Progenitor cell of endocrine pancreas (in vitro differentiated cells): Measurements from ENCODE around the gene HES3. TPM values are rescaled to one million over a fixed set of nuclear protein-coding genes. Genes with fewer than 3 reads are reported as not detected.

ENCODE experiments used
- DNase-seq: peaks from one replicate; pipeline ENCODE4 v3.0.0; 2021; ENCODE audit warnings: low spot score; ENCODE audit not compliant: unreplicated experiment
- H3K27ac Mint-ChIP-seq: 2 replicates; pipeline ENCODE4 v1.8.0; 2021; ENCODE audit warnings: mild to moderate bottlenecking, moderate library complexity, mixed read lengths
- H3K27me3 Mint-ChIP-seq: 2 replicates; pipeline ENCODE4 v1.8.0; 2021; ENCODE audit warnings: mixed read lengths
- H3K36me3 Mint-ChIP-seq: 2 replicates; pipeline ENCODE4 v1.8.0; 2022; ENCODE audit warnings: mixed read lengths; ENCODE audit not compliant: insufficient read depth
- H3K4me1 Mint-ChIP-seq: 2 replicates; pipeline ENCODE4 v1.8.0; 2021; ENCODE audit warnings: low read depth, mixed read lengths
- H3K4me3 Mint-ChIP-seq: 2 replicates; pipeline ENCODE4 v1.8.0; 2021; ENCODE audit warnings: low read depth, mild to moderate bottlenecking, moderate library complexity, mixed read lengths
- H3K9me3 Mint-ChIP-seq: 2 replicates; pipeline ENCODE4 v1.8.0; 2021; ENCODE audit warnings: low read depth, mixed read lengths
- CTCF ChIP-seq: fragments of 200-600 bp; sonication (generic); IDR thresholded peaks from one replicate; pipeline ENCODE4 v1.5.0; 2021; ENCODE audit warnings: antibody characterized with exemption, mild to moderate bottlenecking; ENCODE audit not compliant: unreplicated experiment
- total RNA-seq: library from RNA; stranded (reverse); gene quantifications from 2 replicates; pipeline ENCODE4 v1.2.1, GENCODE V29; 2021

The HES3 gene
- total RNA-seq, 1 donor from 2014 or later: not detected

GRCh38 chr1:6245086-6245868, 1.3 kb downstream of the HES3 start:
- no peaks in the 10 kb centered on the region for H3K9me3 Mint-ChIP-seq
- peaks cover 9% of the 10 kb centered on the region for H3K4me1 Mint-ChIP-seq
- no peaks in the 10 kb centered on the region for H3K36me3 Mint-ChIP-seq
- no peak overlapping the region for H3K27ac Mint-ChIP-seq
- no peak overlapping the region for H3K4me3 Mint-ChIP-seq
- peak; percentile 85 for DNase-seq
- TF ChIP-seq CTCF: peak; percentile 83
- peaks cover 65% of the 10 kb centered on the region for H3K27me3 Mint-ChIP-seq

GRCh38 chr1:6245869-6246496, 2.0 kb downstream of the HES3 start:
- no peak for TF ChIP-seq CTCF
- no peaks in the 10 kb centered on the region for H3K36me3 Mint-ChIP-seq
- peaks cover 66% of the 10 kb centered on the region for H3K27me3 Mint-ChIP-seq
- peaks cover 8% of the 10 kb centered on the region for H3K4me1 Mint-ChIP-seq
- H3K9me3 Mint-ChIP-seq: no peaks in the 10 kb centered on the region
- no peak overlapping the region for H3K4me3 Mint-ChIP-seq
- no peak overlapping the region for H3K27ac Mint-ChIP-seq
- no peak for DNase-seq

DNA sequence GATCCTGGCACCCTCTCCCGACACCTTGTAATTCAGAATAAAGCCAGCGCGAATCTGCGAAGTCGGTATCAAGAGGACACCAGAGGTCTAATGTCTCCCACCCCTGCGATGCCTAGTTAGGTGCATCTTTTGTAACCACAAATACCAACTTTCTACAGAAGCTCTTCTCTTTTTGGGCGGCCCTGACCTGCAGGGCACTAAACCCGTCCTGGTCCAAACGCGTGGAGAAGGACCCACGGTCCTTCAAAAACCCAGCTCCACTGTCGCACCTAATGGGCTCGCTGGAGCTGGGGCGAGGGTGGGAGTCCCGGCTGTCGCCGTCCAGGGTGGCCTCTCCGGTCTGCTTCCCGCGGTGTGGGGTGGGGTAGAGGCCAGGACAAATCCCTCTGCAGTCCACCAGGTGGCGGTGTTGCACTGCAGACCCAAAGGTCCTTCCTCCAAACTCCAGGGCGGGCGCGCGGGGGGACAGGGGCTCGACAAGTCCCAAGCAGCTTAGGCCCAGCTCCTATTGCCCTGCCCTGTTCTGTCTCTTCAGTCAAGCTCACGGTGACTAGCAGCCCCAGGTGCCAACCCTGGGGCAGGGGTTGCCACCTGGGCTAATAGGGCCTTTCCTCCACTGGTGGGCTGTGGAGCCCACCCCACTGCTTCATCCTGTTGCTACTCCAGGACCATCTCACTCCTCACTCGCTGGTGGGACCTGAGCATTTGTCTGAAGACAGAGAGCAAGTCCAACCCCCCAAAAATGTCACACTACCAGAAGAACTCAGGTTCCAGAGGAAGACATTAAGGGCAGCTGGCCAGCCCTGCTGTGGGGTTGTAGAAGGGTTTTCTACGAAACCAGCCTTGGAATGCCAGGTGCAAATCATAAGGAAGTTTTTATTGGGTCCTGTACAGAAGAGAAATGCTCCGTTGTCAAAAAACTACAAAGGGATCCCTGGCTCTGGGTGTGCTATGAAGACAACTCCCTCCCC, 2.8 kb downstream of the HES3 start:
- TF ChIP-seq CTCF: peak; percentile 95
- H3K36me3 Mint-ChIP-seq: no peaks in the 10 kb centered on the region
- peaks cover 65% of the 10 kb centered on the region for H3K27me3 Mint-ChIP-seq
- peaks cover 2% of the 10 kb centered on the region for H3K4me1 Mint-ChIP-seq
- H3K9me3 Mint-ChIP-seq: no peaks in the 10 kb centered on the region
- peak overlapping the region; percentile 92 for H3K27ac Mint-ChIP-seq
- peak overlapping the region; percentile 14 for H3K4me3 Mint-ChIP-seq
- DNase-seq: peak; percentile 85

DNA sequence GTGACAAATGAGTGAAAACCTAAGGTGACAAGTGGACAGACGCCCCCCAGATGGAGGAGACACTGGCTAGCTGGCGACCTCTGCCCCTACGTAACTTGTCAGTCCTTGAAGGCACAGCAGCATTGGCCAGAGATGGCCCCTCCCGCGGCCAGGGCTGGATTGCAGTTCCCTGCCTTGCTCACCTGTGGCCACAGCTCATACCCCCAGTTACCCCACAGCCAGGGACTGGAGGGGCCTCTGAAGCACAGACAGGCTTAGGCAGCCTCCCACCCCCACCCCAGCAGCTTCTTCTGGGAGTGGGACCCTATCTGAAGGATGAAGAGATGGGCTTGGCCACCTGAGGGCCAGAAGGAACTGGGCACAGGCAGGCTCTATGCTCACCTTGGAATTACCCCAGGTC, 3.7 kb downstream of the HES3 start:
- TF ChIP-seq CTCF: no peak
- H3K36me3 Mint-ChIP-seq: no peaks in the 10 kb centered on the region
- peaks cover 2% of the 10 kb centered on the region for H3K4me1 Mint-ChIP-seq
- no peak overlapping the region for H3K27ac Mint-ChIP-seq
- peaks cover 71% of the 10 kb centered on the region for H3K27me3 Mint-ChIP-seq
- DNase-seq: no peak
- no peak overlapping the region for H3K4me3 Mint-ChIP-seq
- H3K9me3 Mint-ChIP-seq: no peaks in the 10 kb centered on the region

- H3K36me3 Mint-ChIP-seq: no peaks in the 10 kb centered on the region
- no peak overlapping the region for H3K4me3 Mint-ChIP-seq
- peaks cover 2% of the 10 kb centered on the region for H3K4me1 Mint-ChIP-seq
- no peak for DNase-seq
- H3K27ac Mint-ChIP-seq: no peak overlapping the region
- no peaks in the 10 kb centered on the region for H3K9me3 Mint-ChIP-seq
- H3K27me3 Mint-ChIP-seq: peaks cover 71% of the 10 kb centered on the region
- TF ChIP-seq CTCF: no peak
These were observed 4.3 kb downstream of the HES3 start for GRCh38 chr1:6248161-6248776.
